HUDEP-2 (cell line): Measurements from ENCODE around the gene CEP295NL.
"Not testable (repeated sequence)": the region's sequence is repeated elsewhere in the genome, so short reads cannot be mapped to it uniquely, and the experiment has no call there.

Source experiments
- DNase-seq, 76 experiments: peaks; one replicate each; lab custom pipeline; 2025; ENCODE audit not compliant: unreplicated experiment in 76 of 76; lab: John Stamatoyannopoulos, UW

Gene CEP295NL

DNA sequence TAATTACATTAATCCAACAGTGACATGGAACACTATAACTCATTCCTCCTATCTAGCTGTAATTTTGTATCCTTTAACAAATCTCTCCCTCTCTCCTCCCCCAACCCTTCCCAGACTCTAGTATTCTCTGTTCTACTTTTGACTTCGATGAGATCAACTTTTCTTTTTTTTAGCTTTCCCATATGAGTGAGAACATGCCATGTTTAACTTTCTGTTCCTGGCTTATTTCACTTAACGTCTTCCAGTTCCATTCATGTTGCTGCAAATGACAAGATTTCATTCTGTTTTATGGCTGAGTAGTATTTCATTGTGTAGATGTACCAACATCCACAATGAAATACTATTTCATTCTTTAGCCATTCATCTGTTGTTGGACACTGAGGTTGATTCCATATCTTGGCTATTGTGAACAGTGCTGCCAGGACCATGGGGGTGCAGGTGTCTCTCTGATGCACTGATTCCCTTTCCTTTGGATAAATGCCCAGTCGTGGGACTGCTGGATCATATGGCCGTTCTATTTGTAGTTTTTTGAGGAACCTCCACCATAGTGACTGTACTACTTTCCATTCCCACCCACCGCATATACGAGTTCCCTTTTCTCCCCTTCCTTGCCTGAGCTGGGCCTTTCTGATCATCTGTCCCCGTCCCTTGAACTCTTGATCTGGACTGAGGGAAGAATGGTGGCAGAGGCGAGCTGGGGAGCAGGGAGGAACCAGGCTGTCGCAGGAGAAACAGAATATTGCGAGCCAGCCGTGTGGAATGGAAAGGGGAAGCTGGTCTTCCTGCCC, 7.7 kb upstream of the CEP295NL start:
- no peak for DNase-seq

DNA sequence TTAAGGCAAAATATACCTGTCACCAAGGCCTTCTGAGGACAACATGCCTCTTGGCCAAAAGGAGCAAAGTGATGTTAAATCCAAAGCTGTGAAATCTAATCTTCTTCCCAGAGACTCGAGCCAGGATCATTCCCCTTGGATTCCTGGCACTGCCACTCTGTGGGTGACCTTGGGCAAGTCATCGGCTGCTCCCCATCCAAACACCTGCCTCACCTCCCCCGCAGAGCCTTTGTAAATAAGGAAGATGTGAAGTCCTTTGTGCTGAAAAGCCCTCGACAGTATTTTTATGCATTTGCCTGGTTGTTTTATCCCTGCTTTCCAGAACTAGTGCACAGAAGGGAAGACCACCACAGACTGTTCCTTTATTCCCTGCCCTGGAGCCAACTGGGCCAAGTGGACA, 5.4 kb upstream of the CEP295NL start:
- no peak for DNase-seq

GRCh38 chr17:78905541-78905940, 2.5 kb upstream of the CEP295NL start:
- no peak for DNase-seq

- DNase-seq, result no peak
These were observed 2.1 kb upstream of the CEP295NL start for GRCh38 chr17:78905116-78905515.

GRCh38 chr17:78904371-78904770, 1.4 kb upstream of the CEP295NL start:
- no peak for DNase-seq

DNA sequence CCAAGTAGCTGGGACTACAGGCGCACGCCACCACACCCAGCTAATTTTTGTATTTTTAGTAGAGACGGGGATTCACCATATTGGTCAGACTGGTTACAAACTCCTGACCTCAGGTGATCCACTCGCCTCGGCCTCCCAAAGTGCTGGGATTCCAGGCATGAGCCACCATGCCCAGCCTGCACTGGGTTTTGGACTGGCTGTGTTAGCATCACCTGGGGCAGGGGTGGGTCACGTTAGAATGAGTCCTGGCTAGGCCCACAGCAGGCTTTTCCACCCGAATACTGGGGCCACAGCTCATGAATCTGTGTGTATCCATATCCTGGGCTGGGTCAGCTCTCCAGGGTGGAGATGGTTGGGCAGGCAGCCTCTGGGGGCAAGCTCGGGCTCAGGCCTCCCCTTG, 770 bp downstream of the CEP295NL start:
- not testable (repeated sequence) for DNase-seq

- DNase-seq, result no peak
These were observed 1.2 kb downstream of the CEP295NL start for GRCh38 chr17:78901806-78902205.

GRCh38 chr17:78900816-78901215, 2.2 kb downstream of the CEP295NL start:
- DNase-seq, result no peak

GRCh38 chr17:78899361-78900260, 3.4 kb downstream of the CEP295NL start:
- no peak for DNase-seq

DNA sequence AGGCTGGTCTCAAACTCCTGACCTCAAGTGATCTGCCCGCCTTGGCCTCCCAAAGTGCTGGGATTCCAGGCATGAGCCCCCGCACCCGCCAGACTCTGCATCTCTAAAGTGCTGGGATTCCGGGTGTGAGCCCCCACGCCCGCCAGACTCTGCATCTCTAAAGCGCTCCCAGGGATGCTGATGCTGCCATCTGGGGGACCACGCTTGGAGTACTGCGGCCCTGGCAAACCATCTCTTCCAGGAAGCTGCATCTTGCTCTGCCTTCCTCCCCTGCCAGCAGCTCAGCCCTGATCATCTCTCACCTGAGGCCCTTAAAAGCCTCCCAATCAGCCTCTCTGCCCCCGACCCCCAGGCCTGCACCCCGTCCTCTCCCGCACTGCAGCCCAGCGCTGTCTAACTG, 4.1 kb downstream of the CEP295NL start:
- DNase-seq, result no peak

DNA sequence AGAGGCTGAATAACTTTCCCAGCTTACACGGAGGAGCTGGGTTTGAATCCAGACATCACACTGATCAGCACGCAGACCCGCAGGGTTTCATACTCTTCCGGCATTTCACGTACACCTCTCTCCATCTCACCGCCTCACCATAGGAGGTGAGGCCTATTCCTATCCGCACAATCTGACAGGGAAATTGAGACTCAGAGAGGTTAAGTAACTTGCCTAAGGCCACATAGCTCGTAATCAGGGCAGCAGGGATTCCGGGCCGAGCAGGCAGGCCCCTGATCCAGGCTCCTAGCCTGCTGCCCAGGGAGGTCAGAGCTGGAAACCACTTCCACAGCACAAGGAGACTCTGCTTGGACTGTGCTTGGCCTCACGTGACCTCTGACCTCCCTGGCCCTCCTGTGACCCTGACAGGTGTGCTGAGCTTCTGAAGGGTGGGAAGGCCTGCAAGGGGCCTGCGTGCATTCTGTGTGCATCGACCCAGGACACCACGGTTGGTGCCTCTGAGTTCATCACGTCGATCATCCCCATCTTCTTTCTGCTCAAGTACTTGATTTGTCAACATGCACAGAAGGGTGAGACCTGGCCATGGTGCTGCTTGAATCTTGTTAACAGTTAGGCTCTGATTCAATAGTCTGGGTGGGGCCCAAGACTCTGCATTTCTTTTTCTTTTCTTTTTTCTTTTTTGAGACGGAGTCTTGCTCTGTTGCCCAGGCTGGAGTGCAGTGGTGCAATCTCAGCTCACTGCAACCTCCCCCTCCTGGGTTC, 4.7 kb downstream of the CEP295NL start:
- DNase-seq, result no peak

DNA sequence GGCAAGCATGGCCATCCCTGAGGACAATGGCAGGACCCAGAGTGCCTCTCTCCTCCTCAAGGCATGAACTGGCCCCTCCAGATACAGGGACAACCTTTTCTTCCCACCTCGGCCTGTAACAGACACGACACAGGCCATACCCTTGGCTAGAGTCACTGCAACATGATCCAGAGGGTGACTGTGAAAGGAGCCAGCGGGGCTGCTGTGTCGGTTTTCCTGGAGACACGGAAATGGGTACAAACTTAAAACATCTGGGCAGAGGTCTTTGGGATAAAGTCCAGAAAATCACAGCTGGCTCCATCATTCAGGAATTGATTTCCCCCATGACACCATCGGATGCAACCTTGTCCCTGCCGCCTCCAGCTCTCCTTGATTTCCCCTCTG, 5.3 kb downstream of the CEP295NL start:
- no peak for DNase-seq

DNA sequence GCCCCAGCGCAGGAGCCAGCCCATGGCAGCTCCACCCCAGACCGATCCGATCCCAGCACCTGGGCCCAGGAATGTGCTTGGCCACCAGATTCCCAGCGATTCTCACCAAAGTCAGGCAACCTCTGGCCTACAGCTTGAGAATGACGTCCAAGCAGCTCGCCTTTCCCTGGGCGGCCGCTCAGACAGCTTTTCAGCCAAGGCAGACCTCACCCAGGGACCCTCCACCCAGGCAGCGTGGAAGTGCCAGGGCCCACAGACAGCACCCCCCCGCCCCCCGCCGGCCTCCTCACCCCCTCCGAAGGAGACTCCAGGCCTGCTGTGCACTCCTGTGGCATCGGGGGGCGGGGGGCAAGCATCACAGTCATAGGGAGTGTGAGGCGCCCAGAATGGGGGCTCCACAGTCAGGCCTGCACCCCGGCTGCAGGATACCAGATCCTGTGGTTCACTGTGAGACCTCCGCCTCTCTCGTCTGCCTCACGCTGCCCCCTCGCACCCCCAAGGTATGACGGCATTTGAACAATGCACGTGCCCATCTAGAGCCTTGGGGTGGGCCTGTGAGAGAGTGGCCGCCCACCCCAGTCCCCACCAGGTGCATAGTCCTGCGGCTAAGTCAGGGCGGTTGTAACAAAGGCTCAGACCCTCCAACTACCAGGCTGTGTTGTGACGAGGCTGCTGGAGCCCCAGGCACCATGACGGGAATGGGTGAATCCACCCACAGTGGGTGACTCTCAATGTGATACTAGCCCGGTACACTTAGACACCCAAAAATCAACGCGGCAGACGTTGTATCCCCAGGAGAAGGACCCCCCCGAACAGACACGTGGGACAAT, 6.0 kb downstream of the CEP295NL start:
- no peak for DNase-seq

DNA sequence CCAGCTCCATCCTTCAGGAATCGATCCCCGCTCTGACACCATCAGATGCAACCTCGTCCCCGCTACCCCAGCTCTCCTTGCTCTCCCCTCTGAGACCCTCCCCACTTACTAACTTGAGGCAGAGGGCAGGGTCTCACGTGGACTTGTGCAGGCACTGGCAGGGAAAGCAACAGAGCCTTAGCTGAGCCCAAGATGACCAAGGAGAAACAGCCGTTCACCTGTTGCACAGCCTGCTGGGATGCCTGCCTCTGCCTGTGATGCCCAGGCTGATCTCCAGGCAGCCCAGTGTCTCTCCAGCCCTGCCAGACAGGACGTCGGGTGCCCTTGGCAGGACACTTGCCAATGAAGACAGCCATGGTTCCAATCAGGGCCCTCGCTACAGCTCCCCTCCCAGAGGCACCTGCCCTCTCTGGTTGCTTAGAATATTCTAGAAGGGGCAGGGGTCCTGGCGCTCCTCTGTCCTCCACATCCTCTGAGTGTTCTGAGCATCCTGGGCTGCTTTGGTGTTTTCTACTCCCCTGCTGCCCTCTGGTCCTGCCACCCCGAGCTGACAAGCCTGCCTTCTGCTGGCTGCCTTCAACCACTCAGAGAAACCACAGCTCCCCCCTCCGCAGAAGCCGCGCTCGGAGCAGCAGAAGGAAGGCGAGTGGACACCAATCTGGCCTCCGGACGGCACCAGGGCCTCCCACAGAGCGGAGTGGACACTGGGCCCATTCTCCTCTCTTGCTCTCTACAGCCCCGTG, 6.7 kb downstream of the CEP295NL start:
- DNase-seq, result no peak

GRCh38 chr17:78895322-78895721, 7.7 kb downstream of the CEP295NL start:
- no peak for DNase-seq

GRCh38 chr17:78893684-78894083, 9.3 kb downstream of the CEP295NL start:
- DNase-seq, result no peak

DNA sequence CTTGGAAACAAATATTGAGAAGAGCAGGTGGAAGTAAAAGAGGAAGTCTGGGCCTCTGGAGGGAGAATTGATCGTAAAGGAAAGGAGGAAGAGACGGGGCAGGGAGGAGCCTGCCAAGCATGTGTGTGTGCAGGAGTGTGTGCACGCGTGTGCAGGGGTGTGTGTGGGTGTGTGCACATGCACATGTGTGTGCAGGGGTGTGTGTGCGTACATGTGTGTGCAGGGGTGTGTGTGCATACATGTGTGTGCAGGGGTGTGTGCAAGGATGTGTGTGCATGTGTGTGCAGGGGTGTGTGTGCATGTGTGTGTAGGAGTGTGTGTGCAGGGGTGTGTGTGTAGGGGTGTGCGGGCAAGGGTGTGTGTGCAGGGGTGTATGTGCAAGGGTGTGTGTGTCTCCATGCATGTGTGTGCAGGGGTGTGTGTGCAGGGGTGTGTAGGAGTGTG, 10.0 kb downstream of the CEP295NL start:
- no peak for DNase-seq

- no peak for DNase-seq
These were observed 10.5 kb downstream of the CEP295NL start for GRCh38 chr17:78892520-78892919.

DNA sequence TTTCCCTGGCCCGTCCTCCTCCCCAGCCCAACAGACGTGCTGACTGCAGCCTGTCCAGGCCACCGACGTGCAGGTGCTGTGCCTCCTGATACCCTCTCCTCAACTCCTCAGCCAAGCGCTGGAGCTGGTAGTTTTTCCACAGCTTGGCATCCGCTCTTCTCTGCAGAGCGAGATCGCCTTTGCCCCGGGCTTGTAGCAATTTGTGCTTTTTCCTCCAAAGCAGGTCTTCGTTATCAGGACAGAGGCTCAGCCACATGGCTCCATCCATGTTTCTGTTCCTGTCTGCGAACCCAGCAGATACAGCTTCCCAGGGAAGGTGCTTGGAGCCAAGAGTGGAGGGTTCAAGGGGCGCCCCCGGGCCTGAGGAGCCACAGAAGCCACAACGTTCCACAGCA, 10.9 kb downstream of the CEP295NL start:
- DNase-seq, result no peak
